Measurements from ENCODE around the gene TULP4. TPM values are rescaled to one million over a fixed set of nuclear protein-coding genes. Genes with fewer than 3 reads are reported as not detected.
"Not testable (repeated sequence)": the region's sequence is repeated elsewhere in the genome, so short reads cannot be mapped to it uniquely, and the experiment has no call there.

TULP4 gene
- total RNA-seq, 2 donors from 2014 or later, result 123 to 159 TPM

DNA sequence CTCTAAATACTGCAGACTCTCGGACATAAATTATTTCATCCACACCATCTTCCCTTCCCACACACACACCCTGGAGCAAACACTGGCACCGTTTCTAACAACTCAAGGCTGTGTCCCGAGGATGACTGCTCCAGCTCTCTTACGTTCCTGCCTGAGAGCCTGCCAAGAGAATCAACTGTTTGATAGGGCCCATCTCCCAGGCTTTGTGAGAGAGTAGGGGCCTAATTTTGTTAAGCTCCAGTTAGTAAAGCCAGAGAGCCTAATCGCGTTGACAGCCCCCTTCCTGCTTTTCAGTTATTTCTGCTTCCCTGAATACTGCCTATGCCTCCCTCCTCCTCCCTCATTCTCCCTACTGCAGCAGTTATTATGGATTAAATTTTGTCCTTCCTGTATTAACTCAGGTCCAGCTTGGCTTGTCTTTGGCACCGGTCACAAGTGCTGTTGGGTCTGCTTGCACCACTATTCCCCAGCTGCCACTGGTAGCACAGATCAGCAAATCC is 129.5 kb downstream of the TULP4 start:
- peak; percentile 83 to 92 for ATAC-seq
- intact Hi-C loops (cut with DNase I), result no loop called here
- peak; percentile 40 for DNase-seq

DNA sequence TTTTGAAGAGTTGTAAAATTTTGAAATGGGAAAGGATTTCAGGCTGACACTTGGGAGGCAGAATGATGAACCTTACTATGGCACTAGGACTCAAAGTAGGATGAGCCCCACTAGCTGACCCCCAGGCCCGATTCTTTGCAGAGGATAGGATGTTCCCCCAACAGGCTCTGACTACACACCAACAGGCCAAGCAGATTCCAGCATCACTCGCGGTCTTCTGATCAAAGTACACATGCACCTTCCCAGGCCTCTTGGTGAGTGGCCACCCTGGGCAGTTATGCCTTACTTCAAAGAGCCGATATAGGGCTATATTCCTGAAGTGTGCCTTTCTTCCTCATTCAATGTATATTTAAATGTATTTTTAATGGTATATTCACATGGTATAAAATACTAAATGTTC is 130.0 kb downstream of the TULP4 start:
- ATAC-seq (no peak), DNase-seq (no peak)
- intact Hi-C loops (cut with DNase I), result no loop called here

DNA sequence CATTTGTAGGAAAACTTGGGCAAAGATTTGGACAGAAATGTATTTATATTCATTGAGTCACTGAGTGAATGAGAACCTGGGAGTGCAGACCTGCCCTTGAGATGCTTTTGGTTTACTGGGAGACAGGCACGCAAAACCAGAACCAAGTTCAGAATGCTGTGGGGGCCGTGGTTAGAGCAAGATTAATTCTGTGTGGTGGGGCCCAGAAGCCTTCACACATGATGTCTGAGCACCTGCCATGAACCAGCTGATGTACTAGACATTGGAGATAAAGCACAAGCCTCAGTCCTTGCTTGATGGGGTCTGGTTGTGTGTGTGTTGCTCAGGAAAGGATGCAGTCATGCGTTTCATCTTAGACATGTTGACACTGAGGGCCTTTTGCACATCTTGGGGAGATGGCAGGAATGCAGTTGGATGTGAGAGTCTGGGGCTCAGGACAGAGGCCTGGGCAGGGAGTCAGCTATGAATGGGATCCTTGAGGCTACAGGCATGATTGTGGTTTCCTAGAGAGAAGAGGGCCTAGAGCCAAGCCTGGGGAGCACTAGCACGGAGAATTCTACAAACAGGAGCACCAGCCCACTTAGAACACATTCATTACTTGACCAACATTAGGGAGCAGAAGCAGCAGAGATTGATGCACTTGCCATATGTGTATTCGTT is 133.3 kb downstream of the TULP4 start:
- DNase-seq (no peak), ATAC-seq (no peak)
- intact Hi-C loops (cut with DNase I), result no loop called here

DNA sequence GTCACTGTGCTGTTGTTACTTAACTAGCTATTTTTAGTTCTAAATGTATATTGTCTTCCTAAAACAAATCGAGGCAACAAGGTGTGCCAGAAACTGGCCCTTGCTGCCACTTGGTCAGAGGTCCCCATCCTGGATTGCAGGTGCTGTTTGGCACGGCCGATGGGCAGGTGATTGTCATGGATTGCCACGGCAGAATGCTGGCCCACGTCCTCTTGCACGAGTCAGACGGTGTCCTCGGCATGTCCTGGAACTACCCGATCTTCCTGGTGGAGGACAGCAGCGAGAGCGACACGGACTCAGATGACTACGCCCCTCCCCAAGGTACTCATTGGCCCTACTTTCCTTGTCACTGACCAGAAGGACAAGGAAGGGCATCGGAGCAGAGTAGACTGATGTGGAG is 136.6 kb downstream of the TULP4 start:
- DNase-seq (no peak), ATAC-seq (no peak)
- intact Hi-C loops (cut with DNase I), result no loop called here

DNA sequence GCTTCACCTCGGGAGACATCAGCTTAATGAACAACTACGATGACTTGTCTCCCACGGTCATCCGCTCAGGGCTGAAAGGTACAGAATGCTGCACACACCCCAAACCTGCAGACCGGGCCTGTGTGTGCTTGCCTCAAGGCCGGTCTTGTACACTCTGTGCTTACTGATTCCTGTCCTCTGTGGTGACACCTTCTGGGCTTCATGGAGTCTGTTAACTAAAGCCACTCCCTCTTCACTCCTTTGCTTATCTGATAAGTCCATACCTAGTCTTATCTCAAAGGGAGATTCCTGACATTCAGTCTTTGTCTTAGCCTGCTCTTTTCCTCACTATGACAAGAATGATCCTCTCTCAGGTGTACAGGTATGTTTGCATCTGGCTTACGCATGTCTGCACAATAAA is 139.9 kb downstream of the TULP4 start:
- no peak for ATAC-seq
- no peak for DNase-seq
- intact Hi-C loops (cut with DNase I), result no loop called here

DNA sequence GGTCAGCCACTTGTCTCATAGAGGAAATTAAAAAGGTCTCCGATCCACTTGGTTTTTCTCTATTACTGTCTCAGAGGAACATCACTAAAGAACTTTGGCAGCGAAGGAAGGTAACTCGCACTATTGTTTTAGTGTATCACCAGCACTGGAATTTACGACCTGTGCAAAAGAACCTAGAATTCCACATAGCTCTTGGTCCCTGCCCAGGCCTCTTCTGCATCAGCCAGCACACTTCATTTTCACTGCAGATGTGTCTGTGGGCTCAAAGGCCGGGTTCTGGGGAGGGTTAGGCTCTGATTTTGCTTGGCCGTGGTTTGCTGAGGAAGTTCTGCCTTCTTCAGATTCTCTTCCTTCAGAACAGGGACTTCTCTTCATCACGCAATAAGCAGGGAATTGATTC is 144.9 kb downstream of the TULP4 start:
- no peak for ATAC-seq
- DNase-seq, result no peak
- intact Hi-C loops (cut with DNase I), result no loop called here

DNA sequence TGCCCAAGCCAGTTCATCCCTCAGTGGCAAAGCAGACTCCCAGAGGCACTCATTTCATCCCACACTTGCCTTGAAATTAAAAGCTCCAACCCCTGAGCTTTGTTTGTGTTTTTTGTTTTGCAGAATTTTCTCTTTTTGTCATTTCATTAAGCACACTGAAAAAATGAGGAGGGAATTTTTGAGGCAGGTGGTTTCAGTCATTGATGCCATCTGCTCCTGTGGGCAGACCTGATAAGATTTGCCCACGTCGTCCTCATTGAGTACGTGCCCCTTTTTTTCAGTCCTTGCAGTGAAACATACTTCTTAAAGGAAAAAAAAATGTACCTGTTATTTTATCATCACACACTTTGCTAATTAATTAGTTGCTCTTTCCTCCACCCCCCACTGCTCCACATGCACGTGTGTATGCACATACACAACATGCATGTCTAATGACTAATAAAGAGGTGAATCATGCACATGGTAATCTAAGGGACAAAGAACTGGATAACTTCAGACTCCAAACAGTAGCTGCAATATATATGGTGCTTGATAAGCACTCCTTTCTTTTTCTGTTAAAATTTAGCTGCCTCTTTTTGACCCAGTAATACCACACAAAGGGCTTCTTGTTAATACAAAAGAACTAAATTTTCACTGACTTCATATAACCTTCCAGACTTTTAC is 145.5 kb downstream of the TULP4 start:
- intact Hi-C loops (cut with DNase I), result no loop called here
- DNase-seq, result no peak
- no peak for ATAC-seq

DNA sequence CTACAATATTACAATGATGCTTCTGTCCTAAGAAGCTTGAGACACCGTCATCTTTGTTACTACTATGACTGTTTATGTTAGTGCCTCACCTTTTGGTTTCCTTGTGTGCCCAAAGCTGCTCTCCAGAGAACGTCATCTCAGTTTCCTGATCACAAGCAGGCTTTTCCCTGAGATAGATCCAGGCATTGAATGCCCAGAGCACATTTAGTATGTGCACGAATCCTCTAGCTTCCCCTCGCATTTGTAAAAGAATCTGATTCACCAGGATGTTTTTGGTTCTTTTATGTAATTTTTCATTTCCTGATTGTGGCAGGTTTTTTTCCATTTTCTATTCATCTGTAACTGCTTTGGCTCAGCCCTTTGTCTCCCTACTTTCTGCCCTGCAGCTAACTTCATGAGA is 147.5 kb downstream of the TULP4 start:
- ATAC-seq (no peak), DNase-seq (no peak)
- intact Hi-C loops (cut with DNase I), result no loop called here

DNA sequence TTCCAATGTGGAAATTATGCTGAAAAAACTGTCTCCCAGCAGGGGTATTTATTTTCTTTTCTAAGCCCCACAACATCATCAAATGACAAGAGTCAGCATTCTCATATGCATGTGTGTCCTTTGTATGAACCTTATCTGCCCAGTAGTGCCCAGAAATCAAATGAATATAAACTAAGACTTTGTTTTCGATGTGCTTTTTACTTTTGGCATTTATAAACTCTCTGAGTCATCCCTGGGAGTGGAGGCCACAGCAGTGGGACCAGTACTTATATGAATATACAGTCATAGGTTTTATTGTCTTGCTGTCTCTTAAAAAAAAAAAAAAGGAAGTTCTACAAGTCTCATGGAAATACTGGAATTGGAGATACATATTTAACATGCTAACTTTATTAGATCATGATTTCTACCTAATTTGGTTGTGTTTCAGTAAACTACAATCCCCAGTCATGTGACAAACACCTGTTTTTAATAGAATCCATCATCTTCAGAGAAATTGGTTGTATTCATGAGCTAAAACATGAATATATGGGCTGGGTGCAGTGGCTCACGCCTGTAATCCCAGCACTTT is 148.4 kb downstream of the TULP4 start:
- ATAC-seq, result no peak
- DNase-seq, result no peak
- intact Hi-C loops (cut with DNase I), result no loop called here

DNA sequence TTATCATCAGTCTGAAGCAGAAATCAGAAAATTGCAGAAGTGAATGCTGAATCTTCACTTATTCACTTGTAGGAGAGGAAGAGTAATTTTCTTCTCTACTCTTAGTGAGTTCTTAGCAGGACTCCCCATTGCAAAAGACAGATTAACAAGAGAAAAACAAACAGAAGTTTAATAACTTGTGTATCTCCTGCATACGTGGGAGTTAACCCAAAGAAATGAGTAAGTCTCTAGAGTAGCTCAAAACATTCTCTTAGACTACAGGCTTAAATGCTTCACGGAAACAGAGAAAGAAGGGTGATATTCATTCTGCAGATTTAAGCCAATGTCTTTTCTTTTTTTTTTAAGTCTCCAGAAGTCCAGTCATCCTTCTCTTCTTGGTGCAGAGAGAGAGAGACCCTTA is 149.7 kb downstream of the TULP4 start:
- ATAC-seq (peak in 1 of 2 donors; percentile 70), DNase-seq (no peak)
- intact Hi-C loops (cut with DNase I), result no loop called here

DNA sequence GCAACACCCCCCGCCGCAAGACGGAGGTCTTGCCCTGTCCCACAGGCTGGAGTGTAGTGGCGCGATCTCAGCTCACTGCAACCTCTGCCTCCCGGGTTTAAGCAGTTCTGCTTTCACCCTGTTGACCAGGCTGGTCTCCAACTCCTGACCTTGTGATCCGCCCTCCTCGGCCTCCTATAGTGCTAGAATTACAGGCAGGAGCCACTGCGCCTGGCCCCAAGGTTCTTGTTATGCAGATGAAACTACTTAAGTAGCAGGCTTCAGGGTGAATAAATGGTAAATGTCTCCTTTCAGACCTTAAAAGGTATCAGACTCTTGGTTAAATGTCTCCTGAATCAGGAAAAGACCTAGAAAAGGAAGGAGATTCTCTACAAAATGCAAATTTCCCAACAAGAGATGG is 152.2 kb downstream of the TULP4 start:
- intact Hi-C loops (cut with DNase I), result no loop called here
- no peak for DNase-seq
- ATAC-seq, result no peak

DNA sequence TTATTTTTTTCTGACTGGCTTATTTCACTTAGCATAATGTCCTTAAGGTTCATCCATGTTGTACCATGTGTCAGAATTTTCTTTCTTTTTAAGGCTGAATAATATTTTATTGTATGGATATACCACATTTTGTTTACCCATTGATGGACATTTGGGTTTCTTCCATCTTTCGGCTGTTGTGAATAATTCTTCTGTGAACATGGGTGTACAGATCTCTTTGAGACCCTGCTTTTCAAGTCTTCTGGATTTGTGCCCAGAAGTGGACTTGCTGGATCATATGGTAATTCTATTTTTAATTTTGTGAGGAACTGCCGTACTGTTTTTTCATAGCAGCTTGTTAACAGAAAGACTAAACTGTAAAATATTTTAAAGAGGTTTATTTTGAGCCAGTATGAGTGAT is 153.0 kb downstream of the TULP4 start:
- DNase-seq (no peak), ATAC-seq (no peak)
- intact Hi-C loops (cut with DNase I), result no loop called here

DNA sequence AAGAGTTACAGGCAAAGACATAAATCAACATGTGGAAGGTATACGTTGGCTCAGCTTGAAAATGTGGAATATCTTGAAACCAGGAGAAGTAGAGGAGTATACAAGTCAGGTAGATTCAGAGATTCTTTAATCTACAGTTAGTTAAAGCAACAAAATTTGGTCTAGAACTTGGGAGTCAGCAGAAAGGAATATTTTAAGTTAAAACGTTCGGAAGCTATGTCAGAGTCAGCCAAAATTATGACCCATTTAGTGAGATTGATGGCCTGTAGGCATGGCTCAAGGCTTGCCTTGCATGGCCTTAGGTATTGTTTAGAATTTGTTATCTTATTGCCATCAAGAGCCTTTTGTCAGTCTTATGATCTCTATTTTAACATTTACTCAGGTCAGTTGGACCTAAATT is 153.5 kb downstream of the TULP4 start:
- DNase-seq (no peak), ATAC-seq (no peak)
- intact Hi-C loops (cut with DNase I), result no loop called here

DNA sequence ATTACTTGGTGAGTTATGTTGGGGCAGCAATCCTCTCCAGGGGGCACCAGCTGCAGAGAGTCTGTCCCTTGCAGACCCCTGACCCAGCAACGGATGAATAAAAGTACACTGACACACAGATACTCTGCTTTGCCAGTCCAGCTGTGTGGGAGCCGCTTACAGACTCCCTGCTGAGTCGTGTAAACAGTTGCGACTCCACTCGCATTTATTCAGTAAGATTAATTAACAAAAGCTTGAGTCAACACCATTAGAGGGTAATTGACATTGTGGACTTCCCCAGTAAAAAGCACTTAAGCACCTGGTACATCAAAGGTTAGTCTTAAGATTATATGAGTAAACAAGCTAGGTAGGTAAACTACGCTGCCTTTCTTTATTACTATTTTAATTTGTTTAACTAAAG is 155.7 kb downstream of the TULP4 start:
- intact Hi-C loops (cut with DNase I), result no loop called here
- ATAC-seq, result no peak
- DNase-seq, result no peak

DNA sequence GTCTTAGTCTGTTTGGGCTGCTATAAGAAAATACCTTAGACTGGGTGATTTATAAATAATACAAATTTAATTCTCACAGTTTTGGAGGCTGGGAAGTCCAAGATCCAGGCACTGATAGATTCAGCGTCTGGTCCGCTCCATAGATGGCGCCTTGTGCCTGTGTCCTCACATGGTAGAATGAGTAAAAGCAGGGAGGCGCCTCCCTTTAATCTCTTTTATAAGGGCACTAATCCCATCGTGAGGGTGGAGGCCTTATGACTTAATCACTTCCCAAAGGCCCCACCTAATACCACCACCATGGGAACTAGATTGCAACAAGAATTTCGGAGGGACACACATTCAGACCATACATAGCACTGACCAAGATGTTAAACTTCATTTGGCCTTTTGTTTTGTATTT is 156.4 kb downstream of the TULP4 start:
- intact Hi-C loops (cut with DNase I), result no loop called here
- DNase-seq, result no peak
- no peak for ATAC-seq

DNA sequence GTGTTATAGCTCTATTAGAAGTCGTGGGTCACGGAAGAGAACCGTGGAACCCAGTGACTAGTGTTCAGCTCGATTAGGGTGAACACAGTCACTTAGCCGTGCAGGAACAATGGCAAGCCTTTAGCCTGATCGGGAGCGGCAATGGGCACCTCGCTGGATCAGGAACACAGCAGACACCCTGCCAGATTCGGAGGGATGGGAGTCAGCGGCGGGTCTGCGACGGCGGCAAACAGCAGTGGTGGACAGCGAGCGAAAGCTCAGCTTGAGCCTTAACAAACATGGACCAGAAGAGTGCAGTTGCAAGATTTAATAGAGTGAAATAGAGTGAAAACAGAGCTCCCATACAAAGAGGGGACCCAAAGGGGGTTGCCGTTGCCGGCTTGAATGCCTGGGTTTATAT is 157.8 kb downstream of the TULP4 start:
- intact Hi-C loops (cut with DNase I); DNase-seq; ATAC-seq: not testable (repeated sequence)

DNA sequence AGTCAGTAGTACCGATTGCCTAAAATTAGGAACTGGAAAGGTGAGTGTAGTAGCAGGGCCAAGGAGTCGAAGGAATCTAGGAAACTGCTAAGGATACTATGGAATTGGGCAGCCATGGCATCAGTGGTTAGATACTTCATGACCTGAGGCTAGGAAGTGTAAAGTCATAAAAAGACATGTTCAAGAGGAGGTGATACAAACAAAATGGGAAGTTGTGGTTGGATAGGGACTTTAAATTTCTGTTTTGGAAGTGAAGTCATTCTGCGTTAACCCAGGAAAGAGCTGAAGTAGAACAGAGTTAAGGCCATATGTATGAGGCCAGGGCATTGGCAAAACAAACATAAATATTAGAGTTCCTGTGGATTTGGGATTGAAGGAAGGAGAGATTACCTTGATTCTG is 159.1 kb downstream of the TULP4 start:
- ATAC-seq (no peak), DNase-seq (no peak)
- intact Hi-C loops (cut with DNase I), result no loop called here

DNA sequence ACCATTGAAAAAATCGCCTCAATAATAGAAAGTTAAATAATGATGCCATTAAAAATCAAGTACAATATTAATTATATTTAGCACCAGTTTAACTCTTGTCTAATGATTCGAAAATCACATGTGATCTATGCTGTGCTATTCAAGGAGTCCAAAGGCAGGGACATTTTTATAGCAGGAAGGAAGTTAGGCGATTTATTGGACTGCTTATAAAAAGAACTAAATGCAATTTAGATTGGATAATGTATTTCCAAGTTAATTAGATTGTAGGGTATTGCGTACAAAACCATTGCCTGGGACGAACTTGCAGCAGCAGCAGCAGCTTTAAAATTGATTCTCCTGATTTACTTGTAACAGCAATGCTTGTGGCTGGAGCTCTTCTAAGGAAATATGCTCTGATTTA is 160.2 kb downstream of the TULP4 start:
- intact Hi-C loops (cut with DNase I), result no loop called here

DNA sequence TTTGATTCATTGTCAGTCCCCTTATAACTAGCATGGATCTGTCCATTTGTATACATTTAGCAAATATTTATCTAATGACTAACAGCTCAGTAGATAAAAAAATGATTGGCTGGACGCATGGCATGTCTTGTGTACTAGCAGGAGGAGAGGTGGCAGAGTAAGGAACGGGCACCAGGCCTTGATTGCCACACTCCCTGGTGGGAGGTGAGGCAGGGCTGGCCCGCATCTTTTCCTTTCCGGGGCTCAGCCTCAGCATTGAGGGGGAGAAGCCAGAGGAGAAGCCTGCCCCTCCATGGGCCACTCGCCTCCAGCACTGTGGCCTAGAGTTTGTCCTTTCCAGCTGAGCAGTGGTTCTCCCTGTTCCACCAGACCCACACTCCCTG is 162.7 kb downstream of the TULP4 start:
- ATAC-seq, result peak in 1 of 2 donors; percentile 39
- no peak for DNase-seq
- intact Hi-C loops (cut with DNase I), result no loop called here

More for the DNA sequence above, 160.2 kb downstream of the TULP4 start:
- DNase-seq (no peak), ATAC-seq (no peak)

DNA sequence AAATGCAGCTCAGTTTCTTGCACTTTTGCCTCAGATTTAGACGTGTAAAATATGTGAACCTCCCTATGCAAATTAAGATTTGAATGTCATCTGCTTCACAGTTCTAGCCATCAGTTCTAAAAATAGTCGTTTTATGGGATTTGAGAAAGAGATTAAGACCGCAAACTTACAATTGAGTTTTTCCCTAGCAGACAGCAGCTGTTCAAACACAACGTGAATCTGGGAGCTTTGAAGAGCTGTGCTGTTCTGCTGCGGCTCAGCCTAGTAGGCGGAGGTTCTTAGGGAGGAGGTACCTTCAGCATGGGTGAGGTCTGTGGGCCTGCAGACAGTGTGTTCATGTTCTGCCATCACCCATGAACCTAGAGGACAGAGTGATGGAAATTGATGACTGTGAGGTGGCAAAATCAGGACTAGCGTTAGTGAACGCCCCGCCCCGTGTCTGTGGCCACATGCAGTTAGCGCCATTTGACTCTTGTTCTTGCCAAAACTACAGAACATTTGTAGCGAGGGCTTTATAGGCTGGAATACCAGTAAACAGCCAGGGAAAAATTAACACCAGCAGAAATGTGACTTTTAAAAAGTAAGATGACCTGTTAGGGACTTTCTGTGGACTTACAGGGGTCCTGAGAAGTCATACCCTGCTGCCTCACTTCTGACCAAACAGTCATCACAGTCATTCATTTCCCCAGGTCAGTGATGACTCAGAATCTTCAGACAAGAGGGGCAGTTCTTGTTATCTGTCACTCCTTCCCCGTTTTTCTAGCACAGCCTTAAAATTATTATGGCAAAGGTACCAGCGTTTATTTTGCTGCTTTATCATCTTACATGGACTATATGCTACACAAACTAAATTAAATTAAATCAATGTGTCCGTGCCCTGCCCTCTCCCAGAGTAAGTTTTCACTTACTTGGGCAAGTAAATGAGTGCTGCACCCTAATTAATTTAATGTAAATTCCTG is 163.4 kb downstream of the TULP4 start:
- DNase-seq (no peak), ATAC-seq (peak; percentile 34 to 88)
- intact Hi-C loops (cut with DNase I), result no loop called here

All from left cardiac atrium (tissue), 4 donors.